Karpas-422 (cell line): Measurements from ENCODE around the gene AXL. TPM values are rescaled to one million over a fixed set of nuclear protein-coding genes. Genes with fewer than 3 reads are reported as not detected.
"Not testable (repeated sequence)": the region's sequence is repeated elsewhere in the genome, so short reads cannot be mapped to it uniquely, and the experiment has no call there.

ENCODE experiments used
- DNase-seq: peaks from one replicate; pipeline ENCODE4 v3.0.0-alpha.2; 2015
- H2AFZ ChIP-seq: fragments of 200-600 bp; sonication (generic); 2 replicates; pipeline ENCODE4 v1.6.1; 2014; ENCODE audit warnings: antibody characterized with exemption, low read length, mixed read lengths
- H3K27ac ChIP-seq: fragments of 200-600 bp; sonication (generic); 2 replicates; pipeline ENCODE4 v1.5.1; 2014; ENCODE audit warnings: mild to moderate bottlenecking, low read length, moderate library complexity
- H3K27me3 ChIP-seq: fragments of 200-600 bp; sonication (generic); 2 replicates; pipeline ENCODE4 v1.6.1; 2014; ENCODE audit warnings: low read length, mixed read lengths
- H3K36me3 ChIP-seq: fragments of 200-600 bp; sonication (generic); 2 replicates; pipeline ENCODE4 v1.6.1; 2014; ENCODE audit warnings: low read length, mixed read lengths; ENCODE audit not compliant: insufficient read depth
- H3K4me1 ChIP-seq: fragments of 200-600 bp; sonication (generic); 2 replicates; pipeline ENCODE4 v1.6.1; 2014; ENCODE audit warnings: mild to moderate bottlenecking, low read length, mixed read lengths
- H3K4me2 ChIP-seq: fragments of 200-600 bp; sonication (generic); 2 replicates; pipeline ENCODE4 v1.6.1; 2014; ENCODE audit warnings: low read length, low read depth, mild to moderate bottlenecking; ENCODE audit not compliant: poor library complexity, severe bottlenecking
- H3K4me3 ChIP-seq: fragments of 200-600 bp; sonication (generic); 2 replicates; pipeline ENCODE4 v1.5.1; 2014; ENCODE audit warnings: mild to moderate bottlenecking, antibody characterized with exemption, low read length, mixed read lengths
- H3K79me2 ChIP-seq: fragments of 200-600 bp; sonication (generic); 2 replicates; pipeline ENCODE4 v1.6.1; 2014; ENCODE audit warnings: mild to moderate bottlenecking, low read length, mixed read lengths
- H3K9ac ChIP-seq: fragments of 200-600 bp; sonication (generic); 2 replicates; pipeline ENCODE4 v1.6.0; 2014; ENCODE audit warnings: low read length
- H3K9me2 ChIP-seq: fragments of 200-600 bp; sonication (generic), shearing (Covaris generic); replicated peaks from 2 replicates; pipeline ENCODE4 v1.6.0; 2014; ENCODE audit warnings: mild to moderate bottlenecking, low read length, moderate library complexity; ENCODE audit not compliant: insufficient read depth
- H3K9me3 ChIP-seq: fragments of 300-700, 200-600 bp; sonication (generic); 2 replicates; pipeline ENCODE4 v1.6.1; 2014; ENCODE audit warnings: low read length, mixed read lengths
- H4K20me1 ChIP-seq: fragments of 200-600 bp; sonication (generic); 2 replicates; pipeline ENCODE4 v1.6.1; 2014; ENCODE audit warnings: mild to moderate bottlenecking, antibody characterized with exemption, low read length, low read depth; ENCODE audit not compliant: insufficient read depth
- total RNA-seq: library from RNA; depleted of rRNA; stranded (reverse); fragments of >200 nt; shearing (Covaris generic); gene quantifications from 2 replicates; pipeline ENCODE4 v1.2.3, GENCODE V29; 2014; ENCODE audit warnings: low replicate concordance; rRNA removed

AXL gene
- total RNA-seq = not detected in 2 replicates

- no peak within 1 kb of the TSS for H3K9ac ChIP-seq
- no peak within 1 kb of the TSS for H2AFZ ChIP-seq
Measured at GRCh38 chr19:41218615-41219507, at the start of gene AXL. Gene AXL (plus strand): TSS chr19:41219223. CDS start chr19:41219393, 170 bp downstream.

GRCh38 chr19:41172297-41173164 lies 46.5 kb upstream of the AXL start:
- Histone ChIP-seq H4K20me1 (no peaks in the 10 kb centered on the region), H3K4me2 (no peak overlapping the region), H2AFZ (no peak overlapping the region), H3K4me3 (no peak overlapping the region), H3K36me3 (no peaks in the 10 kb centered on the region), H3K27me3 (no peaks in the 10 kb centered on the region), H3K27ac (no peak overlapping the region), H3K9me3 (no peaks in the 10 kb centered on the region), H3K79me2 (no peaks in the 10 kb centered on the region), H3K4me1 (no peaks in the 10 kb centered on the region), H3K9ac (no peak overlapping the region), H3K9me2 (no peaks in the 10 kb centered on the region)
- no peak for DNase-seq

More at GRCh38 chr19:41218615-41219507, at the start of gene AXL:
- Histone ChIP-seq H3K9me2 (no peaks in the 10 kb centered on the region), H3K79me2 (no peaks in the 10 kb centered on the region), H3K4me1 (no peaks in the 10 kb centered on the region), H3K9me3 (no peaks in the 10 kb centered on the region), H4K20me1 (no peaks in the 10 kb centered on the region), H3K4me2 (no peak within 1 kb of the TSS), H3K27ac (no peak within 1 kb of the TSS), H3K27me3 (no peaks in the 10 kb centered on the region), H3K36me3 (no peaks in the 10 kb centered on the region), H3K4me3 (no peak within 1 kb of the TSS)
- DNase-seq = no peak

GRCh38 chr19:41174297-41174928 lies 44.6 kb upstream of the AXL start:
- Histone ChIP-seq H3K9me3 (no peaks in the 10 kb centered on the region), H4K20me1 (no peaks in the 10 kb centered on the region), H2AFZ (no peak overlapping the region), H3K9me2 (no peaks in the 10 kb centered on the region), H3K4me3 (no peak overlapping the region), H3K9ac (no peak overlapping the region), H3K36me3 (no peaks in the 10 kb centered on the region), H3K4me1 (no peaks in the 10 kb centered on the region), H3K79me2 (no peaks in the 10 kb centered on the region), H3K27ac (no peak overlapping the region), H3K27me3 (no peaks in the 10 kb centered on the region), H3K4me2 (no peak overlapping the region)
- no peak for DNase-seq

- Histone ChIP-seq H3K4me1 (no peaks in the 10 kb centered on the region), H3K4me3 (no peak overlapping the region), H2AFZ (no peak overlapping the region), H3K9ac (no peak overlapping the region), H3K79me2 (no peaks in the 10 kb centered on the region), H4K20me1 (no peaks in the 10 kb centered on the region), H3K4me2 (no peak overlapping the region), H3K9me2 (no peaks in the 10 kb centered on the region), H3K36me3 (no peaks in the 10 kb centered on the region), H3K9me3 (no peaks in the 10 kb centered on the region), H3K27ac (no peak overlapping the region), H3K27me3 (no peaks in the 10 kb centered on the region)
- no peak for DNase-seq
Measured at GRCh38 chr19:41175801-41176777, 42.9 kb upstream of the AXL start.

- not testable (repeated sequence) for H3K4me1 ChIP-seq, H4K20me1 ChIP-seq, DNase-seq, H3K79me2 ChIP-seq, H3K4me2 ChIP-seq, H3K36me3 ChIP-seq, H3K9ac ChIP-seq, H3K9me2 ChIP-seq, H3K9me3 ChIP-seq, H3K27ac ChIP-seq, H3K27me3 ChIP-seq, H2AFZ ChIP-seq, H3K4me3 ChIP-seq
Measured at GRCh38 chr19:41180173-41180572, 38.9 kb upstream of the AXL start.

- Histone ChIP-seq H3K9me2 (no peaks in the 10 kb centered on the region), H3K9ac (no peak overlapping the region), H3K4me2 (no peak overlapping the region), H3K36me3 (no peaks in the 10 kb centered on the region), H3K9me3 (no peaks in the 10 kb centered on the region), H3K27ac (no peak overlapping the region), H4K20me1 (no peaks in the 10 kb centered on the region), H3K4me3 (no peak overlapping the region), H3K4me1 (no peaks in the 10 kb centered on the region), H3K79me2 (no peaks in the 10 kb centered on the region), H2AFZ (no peak overlapping the region), H3K27me3 (no peaks in the 10 kb centered on the region)
- no peak for DNase-seq
Measured at GRCh38 chr19:41186971-41187883, 31.8 kb upstream of the AXL start.

GRCh38 chr19:41187884-41188279 lies 31.1 kb upstream of the AXL start:
- Histone ChIP-seq H3K4me1 (no peaks in the 10 kb centered on the region), H3K9me3 (no peaks in the 10 kb centered on the region), H3K9ac (no peak overlapping the region), H3K79me2 (no peaks in the 10 kb centered on the region), H3K4me2 (no peak overlapping the region), H3K4me3 (no peak overlapping the region), H3K27me3 (no peaks in the 10 kb centered on the region), H3K9me2 (no peaks in the 10 kb centered on the region), H4K20me1 (no peaks in the 10 kb centered on the region), H3K36me3 (no peaks in the 10 kb centered on the region), H2AFZ (no peak overlapping the region), H3K27ac (no peak overlapping the region)
- DNase-seq = no peak
